Pancreas (tissue), 10 donors: Measurements from ENCODE around the gene ZPBP. TPM values are rescaled to one million over a fixed set of nuclear protein-coding genes. Genes with fewer than 3 reads are reported as not detected.

Experiments
- ATAC-seq, 4 donors: fragments of 200-7000 bp; cut with Tn5 transposase; one replicate each; pipeline versions ENCODE4 v1.8.0 to v1.9.1; 2020; ENCODE audit warnings: mild to moderate bottlenecking in 4 of 4, moderate library complexity in 4 of 4
- DNase-seq, 6 donors: peaks; one replicate each; pipeline ENCODE4 v3.0.0-alpha.2; 2020
- FAIRE-seq: peaks from 2 replicates; lab custom pipeline; 2012; peaks lifted over from hg19 to GRCh38; lab: Jason Lieb, UNC
- H3K27ac ChIP-seq, 4 donors: fragments of 200-600 bp; sonication (generic); 1 replicate in 3 of 4; 2 replicates in 1 of 4; pipeline versions ENCODE4 v1.5.0 to v1.8.0; 2020
- H3K27me3 ChIP-seq, 4 donors: fragments of 200-600 bp; one replicate each; pipeline ENCODE4 v1.8.0; 2021
- H3K36me3 ChIP-seq, 3 donors: fragments of 200-600 bp; sonication (generic) in 1 of 3; one replicate each; pipeline versions ENCODE4 v1.5.0 to v1.8.0; 2020 to 2021
- H3K4me1 ChIP-seq, 3 donors: fragments of 200-600 bp; one replicate each; pipeline ENCODE4 v1.8.0; 2021
- H3K4me3 ChIP-seq, 4 donors: fragments of 200-600 bp; sonication (generic) in 2 of 4; one replicate each; pipeline versions ENCODE4 v1.5.0 to v1.8.0; 2020 to 2021
- H3K9me3 ChIP-seq, 4 donors: fragments of 200-600 bp; one replicate each; pipeline ENCODE4 v1.8.0; 2021
- CTCF ChIP-seq, 4 donors: fragments of 200-600 bp; sonication (generic) in 3 of 4; IDR thresholded peaks; one replicate each; pipeline versions ENCODE4 v1.5.0 to v1.8.0; 2021; ENCODE audit warnings: antibody characterized with exemption in 4 of 4
- WGBS, 2 donors: extraction: QIAGEN DNeasy Blood & Tissue Kit; methylation state at CpG; one replicate each; pipeline ENCODE4 v1.1.7; 2013; 5-methylcytosine and 5-hydroxymethylcytosine counted together
- intact Hi-C, 3 donors: fragments of 100-400 bp; cut with DNase I; formaldehyde crosslinking; loops; one replicate each; pipeline versions ENCODE4 v1.11.1 to v1.14.2; 2022
- polyA plus RNA-seq, 2 donors: library from polyadenylated mRNA; stranded (reverse); fragments of 200-250 nt; gene quantifications; one replicate each; pipeline ENCODE4 v1.2.3, GENCODE V29; 2013
- total RNA-seq, 6 donors: library from RNA; stranded (reverse); fragmentation: NEBNext Ultra II Directional in 4 of 6; extraction: Animal tissue kit (Norgen Biotek cat#: 25700) in 4 of 6; gene quantifications; one replicate each; pipeline versions ENCODE4 v1.2.1 to v1.2.4, GENCODE V29; 2021 to 2023
- donor health status: healthy with polysubstance abuse.
- donor health status: DM: no; HTN: no; CAD: no; lungs with moderate emphysema.
- donor health status: DM: no; HTN: no; CAD: no.
- donor health status: control.
- donor health status: control.
- donor health status: Bipolar disorder and iron deficiency.
- donor health status: DM: yes; HTN: yes; CAD: no.
- donor health status: DM: no; HTN: no; CAD: no.
- donor health status: DM: no; HTN: no; CAD: no.
- donor health status: DM: yes; HTN: yes; CAD: no.

The ZPBP gene
- total RNA-seq, result under 1 TPM in 4 of 6 donors, not detected in 2; 0.12 to 0.38 (median 0.17) TPM
- under 1 TPM in 1 of 2 donors, not detected in 1; 0.33 TPM for polyA plus RNA-seq

GRCh38 chr7:50092579-50093491, at the start of gene ZPBP:
TSS of gene ZPBP (minus strand) at chr7:50093246. CDS start at chr7:50093194, 52 bp downstream.
- Histone ChIP-seq H3K9me3 (no peaks in the 10 kb centered on the region), H3K36me3 (no peaks in the 10 kb centered on the region), H3K4me1 (no peaks in the 10 kb centered on the region), H3K4me3 (peak within 1 kb of the TSS; percentile 40 to 69 (median 50)), H3K27me3 (peaks cover 0 to 7% (median 0%) of the 10 kb centered on the region in 4 donors), H3K27ac (peak within 1 kb of the TSS in 1 of 4 donors; percentile 32)
- ATAC-seq (peak; percentile 89 to 96 (median 94)), DNase-seq (peak; percentile 28 to 80 (median 52)), FAIRE-seq (peak; percentile 85)
- intact Hi-C loops, result no loop called here
- peak; percentile 31 to 73 (median 50) for TF ChIP-seq CTCF (IDR thresholded peaks at IDR 0.05)
- WGBS, 2 donors, result 12 to 13% methylated on average over 53 of the region's 53 CpGs

DNA sequence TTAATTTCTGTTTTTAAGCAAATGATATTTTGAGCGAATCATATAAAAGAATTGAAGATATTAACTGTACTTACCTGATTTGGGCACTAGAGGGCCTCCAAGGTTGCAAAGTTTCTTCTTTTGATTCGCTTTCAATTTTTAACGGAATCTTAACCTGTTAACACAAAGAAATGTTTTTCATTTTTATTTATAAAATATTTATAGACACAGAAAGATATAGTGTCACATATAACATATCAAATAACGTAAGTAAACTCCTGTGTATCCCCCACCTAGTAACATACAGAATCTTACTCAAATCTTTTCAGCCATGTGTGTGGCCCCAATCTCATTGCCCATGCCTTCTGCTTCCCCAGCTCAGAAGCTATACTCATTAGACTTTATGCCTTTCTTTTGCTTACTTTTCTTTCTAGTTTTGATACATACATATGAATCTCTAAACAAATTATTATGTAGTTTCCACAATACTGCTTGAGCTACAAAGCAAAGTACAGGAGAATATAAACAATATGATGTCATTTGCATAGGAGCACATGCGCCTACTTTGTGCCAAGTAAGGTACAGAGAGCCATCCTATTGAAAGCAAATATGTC, 49.5 kb upstream of the ZPBP start:
- Histone ChIP-seq H3K27ac (no peak overlapping the region), H3K27me3 (peaks cover 0 to 4% (median 0%) of the 10 kb centered on the region in 4 donors), H3K4me3 (no peak overlapping the region), H3K36me3 (no peaks in the 10 kb centered on the region), H3K9me3 (no peaks in the 10 kb centered on the region), H3K4me1 (no peaks in the 10 kb centered on the region)
- DNase-seq (no peak), ATAC-seq (peak in 3 of 4 donors; percentile 65 to 80 (median 79)), FAIRE-seq (peak; percentile 92)
- TF ChIP-seq CTCF (IDR thresholded peaks at IDR 0.05), result peak in 3 of 4 donors; percentile 40 to 61 (median 60)
- intact Hi-C loops, result no loop called here
- 19% methylated on average over 5 of the region's 5 CpGs for WGBS, 2 donors

DNA sequence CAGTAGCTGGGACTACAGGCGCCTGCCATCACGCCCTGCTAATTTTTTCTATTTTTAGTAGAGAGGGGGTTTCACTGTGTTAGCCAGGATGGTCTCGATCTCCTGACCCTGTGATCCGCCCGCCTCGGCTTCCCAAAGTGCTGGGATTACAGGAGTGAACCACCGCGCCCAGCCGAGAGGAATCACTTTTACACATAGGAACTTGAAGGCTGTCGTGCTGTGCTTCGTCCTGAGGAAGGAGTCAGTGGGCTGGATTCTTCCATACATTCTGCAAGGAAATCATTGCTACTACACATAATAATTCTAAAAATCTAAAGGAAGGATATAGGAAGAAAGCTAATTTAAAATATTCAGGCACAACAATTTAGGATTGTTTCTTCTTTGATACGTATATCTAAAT, 48.8 kb upstream of the ZPBP start:
- FAIRE-seq (no peak), ATAC-seq (no peak), DNase-seq (no peak)
- Histone ChIP-seq H3K4me1 (no peaks in the 10 kb centered on the region), H3K36me3 (no peaks in the 10 kb centered on the region), H3K27me3 (peaks cover 0 to 4% (median 0%) of the 10 kb centered on the region in 4 donors), H3K27ac (no peak overlapping the region), H3K4me3 (no peak overlapping the region), H3K9me3 (no peaks in the 10 kb centered on the region)
- TF ChIP-seq CTCF (IDR thresholded peaks at IDR 0.05), result no peak
- intact Hi-C loops, result no loop called here
- WGBS, 2 donors, result 52 to 58% methylated on average over 12 of the region's 12 CpGs

DNA sequence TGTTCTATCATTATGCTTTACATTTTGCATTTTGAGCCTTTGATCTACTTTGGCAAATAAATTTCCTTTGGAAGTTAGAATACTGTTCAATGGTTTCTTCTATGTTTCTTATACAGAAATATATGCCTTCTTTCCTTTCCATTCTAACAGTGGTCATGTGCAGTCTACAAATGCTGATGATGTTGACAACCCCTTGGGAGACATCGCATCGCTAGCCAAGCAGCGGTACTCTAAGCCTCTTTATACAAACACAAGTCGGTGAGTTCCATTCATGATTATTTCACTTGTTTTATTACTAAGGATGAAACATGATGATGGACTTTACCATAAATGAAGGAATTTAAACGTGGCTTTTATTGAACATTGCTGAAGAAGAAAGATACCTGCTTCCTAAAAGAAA, 48.1 kb upstream of the ZPBP start:
- no peak for DNase-seq
- Histone ChIP-seq H3K9me3 (no peaks in the 10 kb centered on the region), H3K36me3 (no peaks in the 10 kb centered on the region), H3K4me3 (no peak overlapping the region), H3K27me3 (peaks cover 0 to 4% (median 0%) of the 10 kb centered on the region in 4 donors), H3K4me1 (no peaks in the 10 kb centered on the region), H3K27ac (no peak overlapping the region)
- FAIRE-seq, result no peak
- WGBS, 2 donors, result 73 to 77% methylated on average over 5 of the region's 5 CpGs
- no peak for TF ChIP-seq CTCF (IDR thresholded peaks at IDR 0.05)
- intact Hi-C loops, result no loop called here
- no peak for ATAC-seq
